ENCODE results near the gene MICALL2.

DNA sequence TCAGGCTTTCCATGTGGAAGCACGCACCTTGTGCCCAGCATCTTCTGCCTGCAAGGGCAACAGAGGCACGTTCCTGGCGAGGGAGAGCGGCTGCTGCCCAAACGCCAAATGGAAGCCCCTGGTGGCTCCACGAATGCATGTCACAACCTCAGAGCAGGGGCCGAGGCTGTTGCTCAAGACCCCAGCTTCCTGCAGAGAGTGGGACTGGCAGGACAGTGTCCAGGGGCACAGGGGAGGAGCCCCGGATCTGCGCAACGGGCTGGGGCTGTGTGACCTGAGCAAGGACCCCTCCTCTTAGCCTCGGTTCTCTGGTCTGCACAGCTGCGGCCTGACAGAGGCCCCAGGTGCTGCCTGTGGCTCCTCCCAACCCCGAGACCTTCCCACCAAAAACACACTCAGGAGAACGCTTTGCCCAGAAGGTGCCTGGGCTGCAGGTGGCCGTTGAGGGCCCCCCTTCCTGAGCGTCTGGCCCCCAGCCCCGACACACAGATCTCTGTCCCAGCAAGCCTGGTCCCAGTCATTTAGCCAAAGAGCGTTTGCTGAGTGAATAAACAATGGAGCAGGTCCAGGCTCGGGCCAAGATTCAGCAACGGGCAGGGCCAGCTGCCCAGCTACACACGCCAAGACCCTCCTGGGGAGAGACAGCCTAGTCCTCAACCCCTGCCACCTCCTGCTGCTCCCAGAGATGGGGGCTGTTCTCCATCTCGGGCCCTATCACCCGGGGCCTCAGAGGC lies 1.2 kb downstream of the MICALL2 start:
- TF ChIP-seq POLR2A (IDR thresholded peaks at IDR 0.05): no peak
- TF ChIP-seq, protein P1, sequence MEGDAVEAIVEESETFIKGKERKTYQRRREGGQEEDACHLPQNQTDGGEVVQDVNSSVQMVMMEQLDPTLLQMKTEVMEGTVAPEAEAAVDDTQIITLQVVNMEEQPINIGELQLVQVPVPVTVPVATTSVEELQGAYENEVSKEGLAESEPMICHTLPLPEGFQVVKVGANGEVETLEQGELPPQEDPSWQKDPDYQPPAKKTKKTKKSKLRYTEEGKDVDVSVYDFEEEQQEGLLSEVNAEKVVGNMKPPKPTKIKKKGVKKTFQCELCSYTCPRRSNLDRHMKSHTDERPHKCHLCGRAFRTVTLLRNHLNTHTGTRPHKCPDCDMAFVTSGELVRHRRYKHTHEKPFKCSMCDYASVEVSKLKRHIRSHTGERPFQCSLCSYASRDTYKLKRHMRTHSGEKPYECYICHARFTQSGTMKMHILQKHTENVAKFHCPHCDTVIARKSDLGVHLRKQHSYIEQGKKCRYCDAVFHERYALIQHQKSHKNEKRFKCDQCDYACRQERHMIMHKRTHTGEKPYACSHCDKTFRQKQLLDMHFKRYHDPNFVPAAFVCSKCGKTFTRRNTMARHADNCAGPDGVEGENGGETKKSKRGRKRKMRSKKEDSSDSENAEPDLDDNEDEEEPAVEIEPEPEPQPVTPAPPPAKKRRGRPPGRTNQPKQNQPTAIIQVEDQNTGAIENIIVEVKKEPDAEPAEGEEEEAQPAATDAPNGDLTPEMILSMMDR (IDR thresholded peaks at IDR 0.05): no peak

Measured in right lobe of liver (tissue), 4 donors.